Stimulated activated CD4-positive, alpha-beta T cell treated with anti-CD3 and anti-CD28 coated beads, Interleukin-15, amount 100 ng/mL, for 24 hours (primary cell): ENCODE measurements around the gene C2.
"Not testable (repeated sequence)": the region's sequence is repeated elsewhere in the genome, so short reads cannot be mapped to it uniquely, and the experiment has no call there.

ENCODE experiments used
- DNase-seq: peaks from one replicate; pipeline ENCODE4 v3.0.0-alpha.2; 2020

C2 gene

GRCh38 chr6:31979238-31979898 lies 51.9 kb downstream of the C2 start:
- DNase-seq, result no peak

GRCh38 chr6:31980195-31980876 lies 52.8 kb downstream of the C2 start:
- not testable (repeated sequence) for DNase-seq

GRCh38 chr6:31980998-31981397 lies 53.5 kb downstream of the C2 start:
- not testable (repeated sequence) for DNase-seq

GRCh38 chr6:31981744-31982143 lies 54.2 kb downstream of the C2 start, which contains the start of gene C4A:
Gene C4A, plus strand, starts transcription at chr6:31982057. Its CDS starts 51 bp downstream, at chr6:31982108.
- DNase-seq, result not testable (repeated sequence)

DNA sequence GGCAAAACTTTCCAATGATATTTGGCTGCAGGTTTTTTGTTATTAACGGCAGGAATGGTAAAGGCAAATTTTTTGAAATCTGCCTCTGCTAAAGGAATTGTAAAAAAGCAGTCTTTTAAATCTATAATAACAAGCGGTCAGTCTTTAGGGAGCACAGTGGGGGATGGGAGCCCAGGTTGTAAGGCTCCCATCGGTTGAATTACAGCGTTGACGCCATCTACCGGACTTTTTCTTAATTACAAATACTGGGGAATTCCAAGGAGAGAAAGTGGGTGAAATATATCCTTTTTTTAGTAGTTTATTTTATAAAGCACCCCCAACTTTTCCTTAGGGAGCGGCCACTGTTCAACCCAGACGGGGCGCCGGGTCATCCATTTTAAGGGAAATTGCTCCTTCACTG lies 61.8 kb downstream of the C2 start:
- DNase-seq, result not testable (repeated sequence)

GRCh38 chr6:31994421-31994820 lies 66.9 kb downstream of the C2 start:
- not testable (repeated sequence) for DNase-seq
